GM12892 (cell line): ENCODE results near the gene RBM12.

Experiments used
- POLR2A ChIP-seq: IDR thresholded peaks from 2 replicates; pipeline ENCODE4 v1.6.1; 2011; ENCODE audit warnings: low read depth, low read length, control low read depth
- POLR2AphosphoS5 ChIP-seq: IDR thresholded peaks from 2 replicates; pipeline ENCODE4 v1.6.1; 2011; ENCODE audit warnings: low read depth, low read length, control low read depth
- TAF1 ChIP-seq: IDR thresholded peaks from 2 replicates; pipeline ENCODE4 v1.6.1; 2011; ENCODE audit warnings: low read depth, mild to moderate bottlenecking, control low read depth, low read length, borderline replicate concordance

DNA sequence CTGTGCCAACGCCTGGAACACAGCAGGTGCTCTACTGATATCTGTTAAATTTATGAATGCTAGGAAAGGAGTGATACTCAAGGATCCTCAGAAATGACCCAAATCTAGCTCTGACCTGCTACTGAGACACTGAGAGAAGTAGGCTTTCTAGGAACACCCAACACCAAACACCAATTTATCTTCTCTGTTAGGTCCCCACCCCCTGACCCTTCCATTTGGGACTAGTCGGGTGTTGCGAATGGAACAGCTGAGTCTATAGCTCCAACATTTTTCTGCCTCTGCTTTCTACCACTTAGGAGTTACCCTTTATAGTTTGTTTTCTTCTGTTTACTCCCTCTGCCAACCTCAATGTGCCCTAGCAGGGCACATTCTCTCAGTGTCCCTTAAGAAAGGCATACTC, 24.0 kb downstream of the RBM12 start:
- no peak for TF ChIP-seq POLR2AphosphoS5
- no peak for TF ChIP-seq POLR2A
- no peak for TF ChIP-seq TAF1
